Right atrium auricular region (tissue), 2 donors: Measurements from ENCODE around the gene NKD2. TPM values are rescaled to one million over a fixed set of nuclear protein-coding genes. Genes with fewer than 3 reads are reported as not detected.

Experiments
- DNase-seq: peaks from one replicate; pipeline ENCODE4 v3.0.0-alpha.2; 2019; ENCODE audit warnings: low spot score
- H3K27ac ChIP-seq, 2 donors: fragments of 200-600 bp; sonication (generic); 1 replicate in 1 of 2; 2 replicates in 1 of 2; pipeline ENCODE4 v1.5.1; 2016 to 2019
- H3K27me3 ChIP-seq, 2 donors: fragments of 200-600 bp; sonication (generic); one replicate each; pipeline versions ENCODE4 v1.5.1 to v1.6.0; 2017 to 2019
- H3K36me3 ChIP-seq: fragments of 200-600 bp; sonication (generic); one replicate; pipeline ENCODE4 v1.5.1; 2016
- H3K4me1 ChIP-seq, 2 donors: fragments of 200-600 bp; sonication (generic); one replicate each; pipeline versions ENCODE4 v1.5.1 to v1.6.0; 2017 to 2019
- H3K4me3 ChIP-seq, 2 donors: fragments of 200-600 bp; sonication (generic); 1 replicate in 1 of 2; 2 replicates in 1 of 2; pipeline ENCODE4 v1.5.1; 2017 to 2019; ENCODE audit warnings: mild to moderate bottlenecking in 1 of 2, moderate library complexity in 1 of 2
- H3K9me3 ChIP-seq, 2 donors: fragments of 200-600 bp; sonication (generic); one replicate each; pipeline ENCODE4 v1.5.1; 2019
- CTCF ChIP-seq, 2 donors: fragments of 200-600 bp; sonication (generic); IDR thresholded peaks; one replicate each; pipeline ENCODE4 v1.5.1; 2019; ENCODE audit warnings: antibody characterized with exemption in 2 of 2
- total RNA-seq, 2 donors: library from RNA; depleted of rRNA; stranded (reverse); fragments of >200 nt; gene quantifications; one replicate each; pipeline ENCODE4 v1.1.0, GENCODE V29; 2016

Gene NKD2
- total RNA-seq, 2 donors from 2014 or later = 2.4 to 2.8 TPM

- Histone ChIP-seq H3K4me1 (peaks cover 0 to 6% of the 10 kb centered on the region in 2 donors), H3K27ac (no peak overlapping the region), H3K4me3 (no peak overlapping the region), H3K36me3 (peaks cover 72% of the 10 kb centered on the region), H3K9me3 (no peaks in the 10 kb centered on the region), H3K27me3 (no peaks in the 10 kb centered on the region)
- no peak for TF ChIP-seq CTCF (IDR thresholded peaks at IDR 0.05)
- no peak for DNase-seq
Measured at GRCh38 chr5:1055896-1056610, 47.5 kb downstream of the NKD2 start.

GRCh38 chr5:1056611-1057484 lies 48.2 kb downstream of the NKD2 start:
- Histone ChIP-seq H3K27me3 (no peaks in the 10 kb centered on the region), H3K36me3 (peaks cover 68% of the 10 kb centered on the region), H3K4me1 (no peaks in the 10 kb centered on the region), H3K4me3 (no peak overlapping the region), H3K9me3 (no peaks in the 10 kb centered on the region), H3K27ac (no peak overlapping the region)
- no peak for TF ChIP-seq CTCF (IDR thresholded peaks at IDR 0.05)
- DNase-seq = no peak

- Histone ChIP-seq H3K27ac (no peak overlapping the region), H3K9me3 (no peaks in the 10 kb centered on the region), H3K4me1 (no peaks in the 10 kb centered on the region), H3K27me3 (no peaks in the 10 kb centered on the region), H3K36me3 (peaks cover 65% of the 10 kb centered on the region), H3K4me3 (no peak overlapping the region)
- no peak for TF ChIP-seq CTCF (IDR thresholded peaks at IDR 0.05)
- DNase-seq = no peak
Measured at GRCh38 chr5:1057485-1058082, 49.0 kb downstream of the NKD2 start.

GRCh38 chr5:1058083-1058945 lies 49.7 kb downstream of the NKD2 start:
- H3K27ac ChIP-seq = no peak overlapping the region

More at GRCh38 chr5:1058083-1058945, 49.7 kb downstream of the NKD2 start:
- no peak for TF ChIP-seq CTCF (IDR thresholded peaks at IDR 0.05)
- Histone ChIP-seq H3K36me3 (peaks cover 65% of the 10 kb centered on the region), H3K4me3 (no peak overlapping the region), H3K4me1 (no peaks in the 10 kb centered on the region), H3K27me3 (no peaks in the 10 kb centered on the region), H3K9me3 (no peaks in the 10 kb centered on the region)
- DNase-seq = no peak
